ENCODE data around the gene UGT3A1. TPM values are rescaled to one million over a fixed set of nuclear protein-coding genes. Genes with fewer than 3 reads are reported as not detected.
"Not testable (repeated sequence)": the region's sequence is repeated elsewhere in the genome, so short reads cannot be mapped to it uniquely, and the experiment has no call there.

UGT3A1 gene
- polyA plus RNA-seq, 1 donor: 142 TPM

- H3K4me3 ChIP-seq (ENCODE audit: low read length): no peak overlapping the region
- no peaks in the 10 kb centered on the region for H3K27me3 ChIP-seq (ENCODE audit: control insufficient read depth, insufficient read depth, low read length)
- peaks cover 18% of the 10 kb centered on the region for H3K4me1 ChIP-seq (ENCODE audit: control insufficient read depth, insufficient read depth, low read length)
- no peaks in the 10 kb centered on the region for H3K36me3 ChIP-seq (ENCODE audit: control insufficient read depth, insufficient read depth, low read length)
- H3K9me3 ChIP-seq (ENCODE audit: control insufficient read depth, low read depth, low read length): no peaks in the 10 kb centered on the region
- no CpG with 5 or more reads among the region's 1 CpG for WGBS (ENCODE audit: insufficient coverage, low lambda C conversion rate)
- H3K27ac ChIP-seq (ENCODE audit: low read length): no peak overlapping the region
- DNase-seq: no peak
Measured at GRCh38 chr5:35999547-35999946, 8.4 kb upstream of the UGT3A1 start.

GRCh38 chr5:35996076-35996475, 4.9 kb upstream of the UGT3A1 start:
- peak in 1 of 2 donors; percentile 70 for DNase-seq
- H3K27ac ChIP-seq (ENCODE audit: low read length): peak overlapping the region; percentile 60
- H3K4me1 ChIP-seq (ENCODE audit: control insufficient read depth, insufficient read depth, low read length): peaks cover 19% of the 10 kb centered on the region
- 20% methylated on average over 1 of the region's 4 CpGs for WGBS (ENCODE audit: insufficient coverage, low lambda C conversion rate)
- H3K9me3 ChIP-seq (ENCODE audit: control insufficient read depth, low read depth, low read length): no peaks in the 10 kb centered on the region
- H3K4me3 ChIP-seq (ENCODE audit: low read length): no peak overlapping the region
- no peaks in the 10 kb centered on the region for H3K27me3 ChIP-seq (ENCODE audit: control insufficient read depth, insufficient read depth, low read length)
- no peaks in the 10 kb centered on the region for H3K36me3 ChIP-seq (ENCODE audit: control insufficient read depth, insufficient read depth, low read length)

GRCh38 chr5:35990520-35990919, 670 bp downstream of the UGT3A1 start:
- DNase-seq: peak in 1 of 2 donors; percentile 72
- WGBS (ENCODE audit: insufficient coverage, low lambda C conversion rate): no CpG with 5 or more reads among the region's 12 CpGs

GRCh38 chr5:35988529-35988928, 2.7 kb downstream of the UGT3A1 start:
- Histone ChIP-seq H3K27me3 (ENCODE audit: control insufficient read depth, insufficient read depth, low read length) (no peaks in the 10 kb centered on the region), H3K4me1 (ENCODE audit: control insufficient read depth, insufficient read depth, low read length) (peaks cover 10% of the 10 kb centered on the region), H3K36me3 (ENCODE audit: control insufficient read depth, insufficient read depth, low read length) (no peaks in the 10 kb centered on the region), H3K27ac (ENCODE audit: low read length) (no peak overlapping the region), H3K4me3 (ENCODE audit: low read length) (no peak overlapping the region), H3K9me3 (ENCODE audit: control insufficient read depth, low read depth, low read length) (peaks cover 5% of the 10 kb centered on the region)
- DNase-seq: no peak
- WGBS (ENCODE audit: insufficient coverage, low lambda C conversion rate): no CpG with 5 or more reads among the region's 4 CpGs

More at GRCh38 chr5:35990520-35990919, 670 bp downstream of the UGT3A1 start:
- Histone ChIP-seq H3K4me3 (ENCODE audit: low read length) (peak overlapping the region; percentile 71), H3K36me3 (ENCODE audit: control insufficient read depth, insufficient read depth, low read length) (no peaks in the 10 kb centered on the region), H3K27ac (ENCODE audit: low read length) (peak overlapping the region; percentile 92), H3K9me3 (ENCODE audit: control insufficient read depth, low read depth, low read length) (peaks cover 5% of the 10 kb centered on the region), H3K4me1 (ENCODE audit: control insufficient read depth, insufficient read depth, low read length) (peaks cover 17% of the 10 kb centered on the region), H3K27me3 (ENCODE audit: control insufficient read depth, insufficient read depth, low read length) (no peaks in the 10 kb centered on the region)

GRCh38 chr5:35987776-35988175, 3.4 kb downstream of the UGT3A1 start:
- WGBS (ENCODE audit: insufficient coverage, low lambda C conversion rate): 33% methylated on average over 2 of the region's 3 CpGs
- DNase-seq: no peak
- Histone ChIP-seq H3K4me1 (ENCODE audit: control insufficient read depth, insufficient read depth, low read length) (peaks cover 10% of the 10 kb centered on the region), H3K27ac (ENCODE audit: low read length) (peak overlapping the region; percentile 12), H3K27me3 (ENCODE audit: control insufficient read depth, insufficient read depth, low read length) (no peaks in the 10 kb centered on the region), H3K36me3 (ENCODE audit: control insufficient read depth, insufficient read depth, low read length) (no peaks in the 10 kb centered on the region), H3K9me3 (ENCODE audit: control insufficient read depth, low read depth, low read length) (peaks cover 7% of the 10 kb centered on the region), H3K4me3 (ENCODE audit: low read length) (no peak overlapping the region)

- Histone ChIP-seq H3K4me1 (ENCODE audit: control insufficient read depth, insufficient read depth, low read length) (peaks cover 3% of the 10 kb centered on the region), H3K36me3 (ENCODE audit: control insufficient read depth, insufficient read depth, low read length) (peaks cover 11% of the 10 kb centered on the region)
- DNase-seq: peak in 1 of 2 donors; percentile 32
Measured at GRCh38 chr5:35979715-35980114, 11.5 kb downstream of the UGT3A1 start.

GRCh38 chr5:35976859-35977258, 14.3 kb downstream of the UGT3A1 start:
- not testable (repeated sequence) for H3K36me3 ChIP-seq (ENCODE audit: control insufficient read depth, insufficient read depth, low read length); H3K27ac ChIP-seq (ENCODE audit: low read length); H3K4me3 ChIP-seq (ENCODE audit: low read length); DNase-seq; H3K27me3 ChIP-seq (ENCODE audit: control insufficient read depth, insufficient read depth, low read length); H3K4me1 ChIP-seq (ENCODE audit: control insufficient read depth, insufficient read depth, low read length); H3K9me3 ChIP-seq (ENCODE audit: control insufficient read depth, low read depth, low read length)
- WGBS (ENCODE audit: insufficient coverage, low lambda C conversion rate): 78% methylated on average over 3 of the region's 3 CpGs

More at GRCh38 chr5:35979715-35980114, 11.5 kb downstream of the UGT3A1 start:
- H3K9me3 ChIP-seq (ENCODE audit: control insufficient read depth, low read depth, low read length): peaks cover 12% of the 10 kb centered on the region
- H3K27ac ChIP-seq (ENCODE audit: low read length): no peak overlapping the region
- H3K27me3 ChIP-seq (ENCODE audit: control insufficient read depth, insufficient read depth, low read length): no peaks in the 10 kb centered on the region
- no peak overlapping the region for H3K4me3 ChIP-seq (ENCODE audit: low read length)

GRCh38 chr5:35974570-35974969, 16.6 kb downstream of the UGT3A1 start:
- Histone ChIP-seq H3K27me3 (ENCODE audit: control insufficient read depth, insufficient read depth, low read length) (no peaks in the 10 kb centered on the region), H3K9me3 (ENCODE audit: control insufficient read depth, low read depth, low read length) (peaks cover 7% of the 10 kb centered on the region), H3K36me3 (ENCODE audit: control insufficient read depth, insufficient read depth, low read length) (peaks cover 2% of the 10 kb centered on the region), H3K4me1 (ENCODE audit: control insufficient read depth, insufficient read depth, low read length) (peaks cover 3% of the 10 kb centered on the region), H3K27ac (ENCODE audit: low read length) (no peak overlapping the region), H3K4me3 (ENCODE audit: low read length) (no peak overlapping the region)
- WGBS (ENCODE audit: insufficient coverage, low lambda C conversion rate): 60% methylated on average over 1 of the region's 4 CpGs
- DNase-seq: no peak

GRCh38 chr5:35971878-35972210, 19.3 kb downstream of the UGT3A1 start:
- peaks cover 7% of the 10 kb centered on the region for H3K9me3 ChIP-seq (ENCODE audit: control insufficient read depth, low read depth, low read length)
- no peak overlapping the region for H3K4me3 ChIP-seq (ENCODE audit: low read length)
- no peak for DNase-seq
- no peaks in the 10 kb centered on the region for H3K4me1 ChIP-seq (ENCODE audit: control insufficient read depth, insufficient read depth, low read length)
- no peaks in the 10 kb centered on the region for H3K27me3 ChIP-seq (ENCODE audit: control insufficient read depth, insufficient read depth, low read length)
- H3K27ac ChIP-seq (ENCODE audit: low read length): no peak overlapping the region
- peaks cover 3% of the 10 kb centered on the region for H3K36me3 ChIP-seq (ENCODE audit: control insufficient read depth, insufficient read depth, low read length)
- whole genome bisulfite sequencing (ENCODE audit: insufficient coverage, low lambda C conversion rate): 50% methylated on average over 1 of the region's 5 CpGs

GRCh38 chr5:35971186-35971877, 19.9 kb downstream of the UGT3A1 start:
- no peak for DNase-seq
- no CpG with 5 or more reads among the region's 4 CpGs for WGBS (ENCODE audit: insufficient coverage, low lambda C conversion rate)
- no peak overlapping the region for H3K4me3 ChIP-seq (ENCODE audit: low read length)
- H3K27me3 ChIP-seq (ENCODE audit: control insufficient read depth, insufficient read depth, low read length): no peaks in the 10 kb centered on the region
- peaks cover 7% of the 10 kb centered on the region for H3K9me3 ChIP-seq (ENCODE audit: control insufficient read depth, low read depth, low read length)
- no peak overlapping the region for H3K27ac ChIP-seq (ENCODE audit: low read length)
- peaks cover 3% of the 10 kb centered on the region for H3K36me3 ChIP-seq (ENCODE audit: control insufficient read depth, insufficient read depth, low read length)
- no peaks in the 10 kb centered on the region for H3K4me1 ChIP-seq (ENCODE audit: control insufficient read depth, insufficient read depth, low read length)

GRCh38 chr5:35963381-35963843, 27.8 kb downstream of the UGT3A1 start:
- Histone ChIP-seq H3K4me1 (ENCODE audit: control insufficient read depth, insufficient read depth, low read length) (no peaks in the 10 kb centered on the region), H3K27ac (ENCODE audit: low read length) (no peak overlapping the region), H3K9me3 (ENCODE audit: control insufficient read depth, low read depth, low read length) (no peaks in the 10 kb centered on the region), H3K27me3 (ENCODE audit: control insufficient read depth, insufficient read depth, low read length) (no peaks in the 10 kb centered on the region), H3K36me3 (ENCODE audit: control insufficient read depth, insufficient read depth, low read length) (peaks cover 42% of the 10 kb centered on the region), H3K4me3 (ENCODE audit: low read length) (no peak overlapping the region)
- 33% methylated on average over 2 of the region's 8 CpGs for WGBS (ENCODE audit: insufficient coverage, low lambda C conversion rate)
- no peak for DNase-seq
